PC-3 (cell line): Measurements from ENCODE around the gene MYBPH. TPM values are rescaled to one million over a fixed set of nuclear protein-coding genes. Genes with fewer than 3 reads are reported as not detected.
A peak's percentile ranks its signal among the peaks of the same experiment; 100 is the strongest.

ENCODE experiments used
- ATAC-seq: fragments of 200-7000 bp; cut with Tn5 transposase; 2 replicates; pipeline ENCODE4 v1.9.1; 2020; ENCODE audit warnings: mild to moderate bottlenecking, moderate library complexity
- BruUV-seq: library from RNA; stranded (reverse); fragments of 400-500 nt; replicated peaks from 2 replicates; lab custom pipeline; 2021; lab: Mats Ljungman, UMichigan
- CTCF ChIA-PET: fragments of 300-600 bp; sonication (Branson Sonifier 250); formaldehyde crosslinking; loops from one replicate; lab custom pipeline; 2022; ENCODE audit warnings: antibody characterized with exemption; lab: Charles Lee
- POLR2A ChIA-PET: fragments of 300-600 bp; sonication (Branson Sonifier 250); formaldehyde crosslinking; loops from one replicate; lab custom pipeline; 2022; ENCODE audit warnings: antibody characterized with exemption; ENCODE audit not compliant: unreplicated experiment; lab: Charles Lee
- DNase-seq: peaks from one replicate; pipeline ENCODE4 v3.0.0-alpha.2; 2015
- H2AFZ ChIP-seq: fragments of 300-600 bp; sonication (generic); 2 replicates; pipeline ENCODE4 v1.6.0; 2016; ENCODE audit warnings: antibody characterized with exemption, low read length
- H3F3A ChIP-seq: fragments of 300-600 bp; sonication (generic); one replicate; pipeline ENCODE4 v1.6.0; 2017; ENCODE audit warnings: antibody characterized with exemption, low read length, control low read depth, mild to moderate bottlenecking; ENCODE audit not compliant: unreplicated experiment
- H3K27ac ChIP-seq: fragments of 300-600 bp; sonication (generic); 2 replicates; pipeline ENCODE4 v1.5.1; 2016; ENCODE audit warnings: mild to moderate bottlenecking, low read length
- H3K27me3 ChIP-seq: fragments of 300-600 bp; sonication (generic); 2 replicates; pipeline ENCODE4 v1.6.1; 2016; ENCODE audit warnings: low read length, mixed read lengths
- H3K36me3 ChIP-seq: fragments of 300-600 bp; sonication (generic); 2 replicates; pipeline ENCODE4 v1.6.1; 2016; ENCODE audit warnings: low read depth, mixed run types, low read length, mixed read lengths
- H3K4me1 ChIP-seq: fragments of 300-600 bp; sonication (generic); 2 replicates; pipeline ENCODE4 v1.5.1; 2016; ENCODE audit warnings: low read length; ENCODE audit not compliant: insufficient read depth
- H3K4me2 ChIP-seq: fragments of 300-600 bp; sonication (generic); 2 replicates; pipeline ENCODE4 v1.6.0; 2016; ENCODE audit warnings: low read length
- H3K4me3 ChIP-seq: fragments of 300-600 bp; sonication (generic); 2 replicates; pipeline ENCODE4 v1.5.1; 2016; ENCODE audit warnings: mild to moderate bottlenecking, low read length, mixed read lengths
- H3K79me2 ChIP-seq: fragments of 300-600 bp; sonication (generic); 2 replicates; pipeline ENCODE4 v1.6.1; 2017; ENCODE audit warnings: low read length, mixed read lengths
- H3K9ac ChIP-seq: fragments of 300-600 bp; sonication (generic); 2 replicates; pipeline ENCODE4 v1.6.0; 2016; ENCODE audit warnings: mild to moderate bottlenecking, low read length
- H3K9me2 ChIP-seq: fragments of 300-600 bp; sonication (generic); replicated peaks from 2 replicates; pipeline ENCODE4 v1.6.1; 2016; ENCODE audit warnings: mixed run types, low read length, mixed read lengths
- H3K9me3 ChIP-seq: fragments of 300-600 bp; sonication (generic); 2 replicates; pipeline ENCODE4 v1.6.1; 2016; ENCODE audit warnings: low read length, mixed read lengths
- H4K20me1 ChIP-seq: fragments of 300-600 bp; sonication (generic); 2 replicates; pipeline ENCODE4 v1.6.1; 2016; ENCODE audit warnings: low read length, mixed read lengths
- CTCF ChIP-seq: fragments of 300-600 bp; sonication (generic); conservative IDR thresholded peaks from 2 replicates; pipeline ENCODE4 v1.5.1; 2017; ENCODE audit warnings: antibody characterized with exemption, low read depth, mild to moderate bottlenecking, low read length
- EZH2 ChIP-seq: fragments of 300-600 bp; sonication (generic); IDR thresholded peaks from one replicate; pipeline ENCODE4 v1.6.1; 2017; ENCODE audit warnings: antibody characterized with exemption, mild to moderate bottlenecking, low read length; ENCODE audit not compliant: unreplicated experiment
- EZH2phosphoT487 ChIP-seq: fragments of 300-600 bp; sonication (generic); IDR thresholded peaks from 2 replicates; pipeline ENCODE4 v1.6.1; 2018; ENCODE audit warnings: mild to moderate bottlenecking, antibody characterized with exemption, low read length, borderline replicate concordance
- intact Hi-C: fragments of 100-400 bp; cut with micrococcal nuclease; formaldehyde crosslinking; loops from 2 replicates; pipeline ENCODE4 v1.9.0; 2023
- total RNA-seq: library from RNA; depleted of rRNA; stranded (reverse); fragments of >200 nt; gene quantifications from 2 replicates; pipeline ENCODE4 v1.2.3, GENCODE V29; 2014

The MYBPH gene
- total RNA-seq, 1 experiment from 2014 or later = not detected

- Histone ChIP-seq H3K36me3 (no peaks in the 10 kb centered on the region), H3K4me1 (peaks cover 39% of the 10 kb centered on the region), H3K27ac (0 out of 2 replicates have a peak overlapping the region, but pooled peaks have one; percentile 17), H3K27me3 (no peaks in the 10 kb centered on the region), H3K9ac (no peak overlapping the region), H3F3A (peaks cover 4% of the 10 kb centered on the region), H3K79me2 (no peaks in the 10 kb centered on the region), H4K20me1 (no peaks in the 10 kb centered on the region), H3K4me2 (0 out of 2 replicates have a peak overlapping the region, but pooled peaks have one; percentile 5), H3K4me3 (no peak overlapping the region), H3K9me2 (no peaks in the 10 kb centered on the region), H3K9me3 (no peaks in the 10 kb centered on the region), H2AFZ (no peak overlapping the region)
- BruUV-seq = no TSS peak
- intact Hi-C loops = no loop called here
- CTCF ChIA-PET = no interaction called here
- ATAC-seq (no peak), DNase-seq (no peak)
- POLR2A ChIA-PET = no interaction called here
- TF ChIP-seq EZH2phosphoT487 = no peak
- no peak for TF ChIP-seq CTCF
- TF ChIP-seq EZH2 = no peak
Measured at GRCh38 chr1:203151362-203152157, 24.1 kb downstream of the MYBPH start.

GRCh38 chr1:203150511-203151297 lies 24.9 kb downstream of the MYBPH start:
- Histone ChIP-seq H3K9me2 (no peaks in the 10 kb centered on the region), H3K27ac (no peak overlapping the region), H3K4me3 (no peak overlapping the region), H3K4me2 (no peak overlapping the region), H3F3A (peaks cover 4% of the 10 kb centered on the region), H3K79me2 (no peaks in the 10 kb centered on the region), H3K36me3 (no peaks in the 10 kb centered on the region), H3K9me3 (no peaks in the 10 kb centered on the region), H2AFZ (no peak overlapping the region), H3K27me3 (no peaks in the 10 kb centered on the region), H3K9ac (no peak overlapping the region), H3K4me1 (peaks cover 31% of the 10 kb centered on the region), H4K20me1 (no peaks in the 10 kb centered on the region)
- ATAC-seq = no peak
- no TSS peak for BruUV-seq
- intact Hi-C loops = no loop called here
- CTCF ChIA-PET = no interaction called here
- no peak for DNase-seq
- POLR2A ChIA-PET = no interaction called here
- TF ChIP-seq EZH2phosphoT487 = no peak
- TF ChIP-seq EZH2 = no peak
- TF ChIP-seq CTCF = no peak
